GM19372 (cell line): Measurements from ENCODE around the gene USP6.
"Not testable (repeated sequence)": the region's sequence is repeated elsewhere in the genome, so short reads cannot be mapped to it uniquely, and the experiment has no call there.

Source experiments
- ATAC-seq: cut with Tn5 transposase; IDR thresholded peaks from one replicate; pipeline ENCODE4 v1.9.1; 2021; ENCODE audit warnings: mild to moderate bottlenecking, low read depth, moderate library complexity; ENCODE audit not compliant: unreplicated experiment

USP6 gene

GRCh38 chr17:5183410-5183793 is 67.6 kb downstream of the USP6 start:
- ATAC-seq = no peak

- no peak for ATAC-seq
Observed at GRCh38 chr17:5184288-5184687, 68.5 kb downstream of the USP6 start.

- peak; percentile 98 for ATAC-seq
Observed at GRCh38 chr17:5191541-5192417, 75.9 kb downstream of the USP6 start, which contains the start of gene ZNF594. Gene ZNF594, minus strand, starts transcription at chr17:5191868. Its CDS starts 7,612 bp downstream, at chr17:5184256.

GRCh38 chr17:5194346-5194745 is 78.5 kb downstream of the USP6 start:
- no peak for ATAC-seq

- ATAC-seq = no peak
Observed at GRCh38 chr17:5198472-5198871, 82.6 kb downstream of the USP6 start.

- ATAC-seq = no peak
Observed at GRCh38 chr17:5200360-5200759, 84.5 kb downstream of the USP6 start.

GRCh38 chr17:5201011-5201410 is 85.2 kb downstream of the USP6 start:
- ATAC-seq = no peak

- no peak for ATAC-seq
Observed at GRCh38 chr17:5203178-5203907, 87.5 kb downstream of the USP6 start.

- no peak for ATAC-seq
Observed at GRCh38 chr17:5203908-5204294, 88.1 kb downstream of the USP6 start.

GRCh38 chr17:5209396-5209795 is 93.6 kb downstream of the USP6 start:
- ATAC-seq = no peak

- no peak for ATAC-seq
Observed at GRCh38 chr17:5210091-5210490, 94.3 kb downstream of the USP6 start.

GRCh38 chr17:5210614-5211252 is 94.9 kb downstream of the USP6 start:
- no peak for ATAC-seq

- no peak for ATAC-seq
Observed at GRCh38 chr17:5211458-5211857, 95.6 kb downstream of the USP6 start.

GRCh38 chr17:5217562-5217961 is 101.7 kb downstream of the USP6 start:
- not testable (repeated sequence) for ATAC-seq

- ATAC-seq = no peak
Observed at GRCh38 chr17:5219536-5219935, 103.7 kb downstream of the USP6 start.

- ATAC-seq = no peak
Observed at GRCh38 chr17:5220074-5220473, 104.2 kb downstream of the USP6 start.

GRCh38 chr17:5221912-5222311 is 106.1 kb downstream of the USP6 start:
- not testable (repeated sequence) for ATAC-seq
